PC-3 (cell line): ENCODE results near the gene PITX3. TPM values are rescaled to one million over a fixed set of nuclear protein-coding genes. Genes with fewer than 3 reads are reported as not detected.
A peak's percentile ranks its signal among the peaks of the same experiment; 100 is the strongest.

Source experiments
- ATAC-seq: fragments of 200-7000 bp; cut with Tn5 transposase; 2 replicates; pipeline ENCODE4 v1.9.1; 2020; ENCODE audit warnings: mild to moderate bottlenecking, moderate library complexity
- BruUV-seq: library from RNA; stranded (reverse); fragments of 400-500 nt; replicated peaks from 2 replicates; lab custom pipeline; 2021; lab: Mats Ljungman, UMichigan
- CTCF ChIA-PET: fragments of 300-600 bp; sonication (Branson Sonifier 250); formaldehyde crosslinking; loops from one replicate; lab custom pipeline; 2022; ENCODE audit warnings: antibody characterized with exemption; lab: Charles Lee
- POLR2A ChIA-PET: fragments of 300-600 bp; sonication (Branson Sonifier 250); formaldehyde crosslinking; loops from one replicate; lab custom pipeline; 2022; ENCODE audit warnings: antibody characterized with exemption; ENCODE audit not compliant: unreplicated experiment; lab: Charles Lee
- DNase-seq: peaks from one replicate; pipeline ENCODE4 v3.0.0-alpha.2; 2015
- H2AFZ ChIP-seq: fragments of 300-600 bp; sonication (generic); 2 replicates; pipeline ENCODE4 v1.6.0; 2016; ENCODE audit warnings: antibody characterized with exemption, low read length
- H3F3A ChIP-seq: fragments of 300-600 bp; sonication (generic); one replicate; pipeline ENCODE4 v1.6.0; 2017; ENCODE audit warnings: antibody characterized with exemption, low read length, control low read depth, mild to moderate bottlenecking; ENCODE audit not compliant: unreplicated experiment
- H3K27ac ChIP-seq: fragments of 300-600 bp; sonication (generic); 2 replicates; pipeline ENCODE4 v1.5.1; 2016; ENCODE audit warnings: mild to moderate bottlenecking, low read length
- H3K27me3 ChIP-seq: fragments of 300-600 bp; sonication (generic); 2 replicates; pipeline ENCODE4 v1.6.1; 2016; ENCODE audit warnings: low read length, mixed read lengths
- H3K36me3 ChIP-seq: fragments of 300-600 bp; sonication (generic); 2 replicates; pipeline ENCODE4 v1.6.1; 2016; ENCODE audit warnings: low read depth, mixed run types, low read length, mixed read lengths
- H3K4me1 ChIP-seq: fragments of 300-600 bp; sonication (generic); 2 replicates; pipeline ENCODE4 v1.5.1; 2016; ENCODE audit warnings: low read length; ENCODE audit not compliant: insufficient read depth
- H3K4me2 ChIP-seq: fragments of 300-600 bp; sonication (generic); 2 replicates; pipeline ENCODE4 v1.6.0; 2016; ENCODE audit warnings: low read length
- H3K4me3 ChIP-seq: fragments of 300-600 bp; sonication (generic); 2 replicates; pipeline ENCODE4 v1.5.1; 2016; ENCODE audit warnings: mild to moderate bottlenecking, low read length, mixed read lengths
- H3K79me2 ChIP-seq: fragments of 300-600 bp; sonication (generic); 2 replicates; pipeline ENCODE4 v1.6.1; 2017; ENCODE audit warnings: low read length, mixed read lengths
- H3K9ac ChIP-seq: fragments of 300-600 bp; sonication (generic); 2 replicates; pipeline ENCODE4 v1.6.0; 2016; ENCODE audit warnings: mild to moderate bottlenecking, low read length
- H3K9me2 ChIP-seq: fragments of 300-600 bp; sonication (generic); replicated peaks from 2 replicates; pipeline ENCODE4 v1.6.1; 2016; ENCODE audit warnings: mixed run types, low read length, mixed read lengths
- H3K9me3 ChIP-seq: fragments of 300-600 bp; sonication (generic); 2 replicates; pipeline ENCODE4 v1.6.1; 2016; ENCODE audit warnings: low read length, mixed read lengths
- H4K20me1 ChIP-seq: fragments of 300-600 bp; sonication (generic); 2 replicates; pipeline ENCODE4 v1.6.1; 2016; ENCODE audit warnings: low read length, mixed read lengths
- EZH2 ChIP-seq: fragments of 300-600 bp; sonication (generic); IDR thresholded peaks from one replicate; pipeline ENCODE4 v1.6.1; 2017; ENCODE audit warnings: antibody characterized with exemption, mild to moderate bottlenecking, low read length; ENCODE audit not compliant: unreplicated experiment
- EZH2phosphoT487 ChIP-seq: fragments of 300-600 bp; sonication (generic); IDR thresholded peaks from 2 replicates; pipeline ENCODE4 v1.6.1; 2018; ENCODE audit warnings: mild to moderate bottlenecking, antibody characterized with exemption, low read length, borderline replicate concordance
- intact Hi-C: fragments of 100-400 bp; cut with micrococcal nuclease; formaldehyde crosslinking; loops from 2 replicates; pipeline ENCODE4 v1.9.0; 2023
- total RNA-seq: library from RNA; depleted of rRNA; stranded (reverse); fragments of >200 nt; gene quantifications from 2 replicates; pipeline ENCODE4 v1.2.3, GENCODE V29; 2014
- TF ChIP-seq, protein P1 (sequence below): fragments of 300-600 bp; sonication (generic); conservative IDR thresholded peaks from 2 replicates; pipeline ENCODE4 v1.5.1; 2017; ENCODE audit warnings: antibody characterized with exemption, low read depth, mild to moderate bottlenecking, low read length

PITX3 gene
- total RNA-seq, 1 experiment from 2014 or later, result not detected

DNA sequence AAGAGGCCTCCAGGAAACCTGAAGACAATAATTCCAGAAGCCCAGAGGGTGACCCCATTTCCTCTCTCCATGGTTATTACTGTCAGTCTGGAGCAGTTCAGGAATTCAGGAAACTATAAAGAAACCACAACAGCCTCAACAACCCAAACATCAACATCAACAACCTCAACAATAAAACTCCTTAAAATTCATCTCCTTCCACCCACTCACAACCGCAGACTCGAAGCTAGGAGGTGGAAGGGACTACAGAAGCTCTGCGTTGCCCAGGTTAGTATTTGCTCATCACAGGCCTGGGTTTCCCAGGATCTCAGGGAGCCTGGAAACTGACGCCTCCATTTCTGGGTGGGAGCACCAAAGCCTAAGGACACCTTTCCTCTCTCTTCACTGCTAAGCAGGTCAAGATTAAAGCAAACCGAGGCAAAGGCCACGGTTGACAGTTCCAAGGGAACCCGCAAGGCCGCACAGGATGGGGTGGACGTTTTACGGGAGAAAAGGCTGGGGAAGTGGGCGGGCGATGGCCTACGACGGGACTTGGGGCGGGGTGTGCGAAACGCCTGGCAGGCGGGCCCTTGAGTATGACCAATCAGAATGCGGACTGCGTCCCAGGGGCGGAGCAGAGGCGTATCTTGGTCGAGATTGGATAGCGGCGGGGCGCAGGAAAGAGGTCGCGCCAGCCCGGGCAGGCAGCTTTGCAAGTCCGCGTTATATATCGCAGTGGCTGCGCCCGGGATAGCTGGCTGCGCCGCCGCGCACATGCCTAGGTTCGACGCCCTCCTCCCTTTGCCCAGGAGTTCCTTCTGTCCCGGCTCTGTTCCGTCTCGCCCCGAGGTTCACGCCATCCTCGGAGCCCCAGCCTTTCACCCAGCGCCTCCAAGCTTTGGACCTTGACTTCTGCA is 15.4 kb downstream of the PITX3 start, which contains the start of gene ELOVL3:
Gene ELOVL3, plus strand, starts transcription at position 654 of the 896 bp plus-strand sequence. CDS start 250 bp downstream, outside the sequence.
- Histone ChIP-seq H3K9me2 (no peaks in the 10 kb centered on the region), H2AFZ (peak within 1 kb of the TSS; percentile 71), H3K79me2 (no peaks in the 10 kb centered on the region), H3F3A (no peaks in the 10 kb centered on the region), H3K4me2 (peak within 1 kb of the TSS; percentile 62), H3K36me3 (no peaks in the 10 kb centered on the region), H3K27ac (no peak within 1 kb of the TSS), H3K9ac (no peak within 1 kb of the TSS), H3K4me3 (peak within 1 kb of the TSS; percentile 32; the same call in 1 of the 2 replicates), H3K27me3 (peaks cover under 1% of the 10 kb centered on the region; the same call in 1 of the 2 replicates), H3K4me1 (peaks cover 9% of the 10 kb centered on the region; the same call in 1 of the 2 replicates), H4K20me1 (no peaks in the 10 kb centered on the region), H3K9me3 (no peaks in the 10 kb centered on the region)
- TF ChIP-seq EZH2phosphoT487 (no peak), EZH2 (no peak)
- TF ChIP-seq, protein P1, sequence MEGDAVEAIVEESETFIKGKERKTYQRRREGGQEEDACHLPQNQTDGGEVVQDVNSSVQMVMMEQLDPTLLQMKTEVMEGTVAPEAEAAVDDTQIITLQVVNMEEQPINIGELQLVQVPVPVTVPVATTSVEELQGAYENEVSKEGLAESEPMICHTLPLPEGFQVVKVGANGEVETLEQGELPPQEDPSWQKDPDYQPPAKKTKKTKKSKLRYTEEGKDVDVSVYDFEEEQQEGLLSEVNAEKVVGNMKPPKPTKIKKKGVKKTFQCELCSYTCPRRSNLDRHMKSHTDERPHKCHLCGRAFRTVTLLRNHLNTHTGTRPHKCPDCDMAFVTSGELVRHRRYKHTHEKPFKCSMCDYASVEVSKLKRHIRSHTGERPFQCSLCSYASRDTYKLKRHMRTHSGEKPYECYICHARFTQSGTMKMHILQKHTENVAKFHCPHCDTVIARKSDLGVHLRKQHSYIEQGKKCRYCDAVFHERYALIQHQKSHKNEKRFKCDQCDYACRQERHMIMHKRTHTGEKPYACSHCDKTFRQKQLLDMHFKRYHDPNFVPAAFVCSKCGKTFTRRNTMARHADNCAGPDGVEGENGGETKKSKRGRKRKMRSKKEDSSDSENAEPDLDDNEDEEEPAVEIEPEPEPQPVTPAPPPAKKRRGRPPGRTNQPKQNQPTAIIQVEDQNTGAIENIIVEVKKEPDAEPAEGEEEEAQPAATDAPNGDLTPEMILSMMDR, result no peak
- BruUV-seq, result no TSS peak
- ATAC-seq, result peak; percentile 85
- intact Hi-C loops, result no loop called here
- ChIA-PET CTCF (interaction anchor here (1.3 kb wide), 1 partner anchor 56 kb away, joined by 3 read pairs; no protein-coding TSS in a partner anchor), POLR2A (interaction anchor here (0.6 kb wide), 1 partner anchor 57 kb away, joined by 3 read pairs; no protein-coding TSS in a partner anchor)
- DNase-seq, result peak; percentile 79

DNA sequence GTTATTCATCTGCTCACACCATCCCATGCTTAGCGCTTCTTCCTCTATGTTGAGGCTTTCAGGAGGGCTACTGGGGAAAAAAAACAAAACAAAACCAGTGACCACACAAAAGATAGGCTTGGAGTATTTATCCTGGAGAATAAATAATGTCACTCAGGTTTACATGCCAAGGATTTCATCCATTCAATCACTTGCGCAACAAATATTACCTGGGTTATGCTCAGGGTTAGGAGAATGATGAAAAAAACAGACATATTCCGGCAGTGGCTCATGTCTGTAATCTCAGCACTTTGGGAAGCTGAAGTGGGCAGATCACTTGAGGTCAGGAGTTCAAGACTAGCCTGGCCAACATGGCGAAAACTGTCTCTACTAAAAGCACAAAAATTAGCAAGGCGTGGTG is 18.5 kb downstream of the PITX3 start:
- Histone ChIP-seq H3F3A (no peaks in the 10 kb centered on the region), H3K9me2 (no peaks in the 10 kb centered on the region), H4K20me1 (no peaks in the 10 kb centered on the region), H2AFZ (no peak overlapping the region), H3K9me3 (no peaks in the 10 kb centered on the region), H3K4me3 (no peak overlapping the region), H3K9ac (no peak overlapping the region), H3K36me3 (no peaks in the 10 kb centered on the region), H3K4me2 (no peak overlapping the region), H3K27me3 (no peaks in the 10 kb centered on the region), H3K4me1 (0 out of 2 replicates have a peak, but pooled peaks cover 3% of the 10 kb centered on the region), H3K27ac (no peak overlapping the region), H3K79me2 (no peaks in the 10 kb centered on the region)
- BruUV-seq, result no TSS peak
- intact Hi-C loops, result no loop called here
- TF ChIP-seq, protein P1, result no peak
- TF ChIP-seq EZH2phosphoT487 (no peak), EZH2 (no peak)
- ChIA-PET CTCF (no interaction called here), POLR2A (no interaction called here)
- ATAC-seq (no peak), DNase-seq (no peak)
